Left kidney (tissue), 2 donors: ENCODE measurements around the gene COL6A5. TPM values are rescaled to one million over a fixed set of nuclear protein-coding genes. Genes with fewer than 3 reads are reported as not detected.
"Not testable (repeated sequence)": the region's sequence is repeated elsewhere in the genome, so short reads cannot be mapped to it uniquely, and the experiment has no call there.

Experiments
- DNase-seq: peaks from one replicate; pipeline ENCODE4 v3.0.0-alpha.2; 2013
- polyA plus RNA-seq: library from polyadenylated mRNA; unstranded; fragments of 120-200 nt; gene quantifications from one replicate; pipeline ENCODE4 v1.2.1, GENCODE V29; 2013; ENCODE audit not compliant: insufficient read length

COL6A5 gene
- polyA plus RNA-seq, 1 donor = 0.07 TPM

DNA sequence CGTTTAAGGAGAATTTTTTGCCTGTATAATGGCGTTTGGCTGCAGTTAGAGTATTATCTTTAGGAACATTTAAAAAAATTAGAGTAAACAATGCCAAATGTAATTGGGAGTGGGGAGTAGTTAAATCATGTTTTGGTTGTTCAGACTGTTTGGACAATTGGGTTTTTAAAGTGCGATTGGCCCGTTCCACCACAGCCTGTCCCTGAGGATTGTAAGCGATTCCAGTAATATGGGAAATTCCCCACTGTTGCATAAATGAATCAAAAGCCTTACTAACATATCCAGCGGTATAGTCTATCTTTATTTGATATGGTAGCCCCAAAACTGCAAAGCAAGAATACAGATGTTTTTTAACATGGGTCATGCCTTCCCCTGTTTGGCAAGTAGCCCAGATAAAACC lies 101.4 kb downstream of the COL6A5 start:
- not testable (repeated sequence) for DNase-seq

DNA sequence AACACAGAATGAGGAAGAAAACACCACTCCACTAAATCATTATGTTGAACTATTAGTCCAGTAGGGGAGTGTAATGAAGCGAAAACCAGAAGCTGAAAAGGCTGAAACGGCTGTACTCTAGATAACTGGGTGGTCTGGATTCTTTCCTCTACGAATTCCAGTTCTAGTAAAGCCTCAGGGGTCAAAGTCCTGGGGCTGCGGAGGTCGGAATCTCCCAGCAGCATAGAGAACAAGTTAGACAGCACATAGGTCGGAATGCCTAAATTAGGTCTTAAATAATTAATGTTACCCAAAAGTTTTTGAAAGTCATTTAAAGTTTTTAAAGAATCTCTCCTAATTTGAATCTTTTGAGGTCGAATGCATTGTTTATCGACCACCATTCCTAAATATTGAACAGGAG lies 102.7 kb downstream of the COL6A5 start:
- not testable (repeated sequence) for DNase-seq

DNA sequence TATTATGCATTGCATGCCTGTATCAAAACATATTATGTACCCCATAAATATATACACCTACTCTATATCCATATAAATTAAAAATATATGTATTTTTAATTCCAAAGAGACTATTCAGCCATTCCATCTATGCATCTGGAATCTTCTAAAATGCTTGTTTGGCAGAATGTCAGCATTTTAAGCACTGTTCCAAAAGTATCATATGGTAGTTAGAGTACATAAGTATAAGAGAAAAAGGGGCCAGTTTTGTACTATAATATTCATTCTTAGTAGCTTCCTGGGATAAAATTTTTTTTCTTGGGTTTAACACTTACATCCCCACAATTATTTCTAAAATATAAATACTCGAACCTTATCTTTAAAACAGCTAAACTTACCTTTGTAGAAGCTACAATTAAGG lies 111.1 kb downstream of the COL6A5 start:
- DNase-seq = no peak

DNA sequence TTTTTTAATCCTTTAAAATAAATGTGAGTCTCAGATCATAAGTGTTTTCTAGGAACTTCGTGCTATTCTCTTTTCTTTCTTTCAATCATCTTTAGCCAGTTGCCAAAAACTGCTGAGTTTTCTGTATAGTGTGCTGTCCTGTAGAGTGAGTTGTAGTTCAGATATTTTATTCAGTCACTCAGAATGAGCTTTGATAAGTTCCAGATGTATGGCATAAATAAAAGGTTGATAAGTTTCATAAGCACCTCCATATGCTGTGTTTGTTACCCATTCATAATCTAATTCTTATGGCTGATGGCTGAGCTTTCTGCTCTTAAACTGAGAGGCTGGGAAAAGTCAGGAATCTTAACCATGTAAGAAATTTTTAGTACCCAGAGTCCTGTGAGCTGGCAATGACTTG lies 112.2 kb downstream of the COL6A5 start:
- DNase-seq = no peak

DNA sequence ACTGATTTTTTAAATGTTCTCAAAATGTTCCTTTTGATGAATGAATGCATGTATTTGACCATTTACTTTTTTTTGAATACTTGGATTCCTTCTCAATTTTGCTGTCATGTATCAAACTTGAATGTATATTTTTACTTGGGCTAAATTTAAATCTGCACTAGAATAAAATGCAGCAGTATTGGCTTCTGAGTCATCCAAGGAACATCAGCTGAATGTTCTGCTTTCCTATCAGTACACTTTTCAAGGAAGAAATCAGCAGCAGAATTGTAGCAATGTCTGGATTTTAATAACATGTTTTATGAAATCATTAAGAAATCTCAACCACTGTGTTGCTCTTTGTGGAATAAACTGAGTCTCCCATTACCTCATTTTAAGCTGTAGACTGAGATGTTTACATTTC lies 114.5 kb downstream of the COL6A5 start:
- no peak for DNase-seq

DNA sequence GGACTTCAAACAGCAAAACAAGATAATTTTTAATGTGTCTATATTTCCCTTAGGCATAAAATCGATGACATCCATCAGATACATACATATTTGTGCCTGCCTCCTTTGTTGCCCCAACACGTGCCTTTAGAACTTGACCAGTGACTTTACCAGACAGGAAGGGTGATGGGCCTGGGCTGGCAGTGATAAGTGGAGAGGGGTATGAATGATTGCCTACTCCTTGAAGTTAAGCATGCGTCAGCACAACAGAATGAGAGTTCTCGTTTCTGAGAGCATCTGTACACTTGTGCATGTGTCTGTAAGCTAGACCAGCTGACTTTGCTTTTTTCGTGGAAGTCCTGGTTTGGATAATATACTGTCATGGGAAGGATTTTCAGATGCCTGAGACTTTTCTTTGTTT lies 116.6 kb downstream of the COL6A5 start:
- DNase-seq = no peak

DNA sequence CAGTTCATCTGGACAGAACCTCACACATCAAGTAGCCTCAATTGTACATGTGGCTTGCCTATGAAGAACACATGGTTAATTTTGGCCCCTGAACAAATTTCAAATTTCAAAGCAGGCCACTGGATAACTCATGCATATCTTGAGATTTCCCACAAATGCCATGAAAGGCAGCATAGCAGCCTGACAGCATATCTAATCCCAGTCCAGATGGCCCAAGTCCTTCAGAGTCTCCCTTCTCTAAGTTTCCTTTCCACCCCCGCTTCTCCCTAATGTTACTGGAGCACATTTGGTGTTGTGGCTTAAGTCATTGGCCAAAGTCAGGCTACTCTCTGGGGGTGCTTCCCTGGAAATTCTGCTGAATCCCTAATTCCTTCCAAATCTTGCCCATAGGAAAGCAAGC lies 117.7 kb downstream of the COL6A5 start:
- DNase-seq = no peak

DNA sequence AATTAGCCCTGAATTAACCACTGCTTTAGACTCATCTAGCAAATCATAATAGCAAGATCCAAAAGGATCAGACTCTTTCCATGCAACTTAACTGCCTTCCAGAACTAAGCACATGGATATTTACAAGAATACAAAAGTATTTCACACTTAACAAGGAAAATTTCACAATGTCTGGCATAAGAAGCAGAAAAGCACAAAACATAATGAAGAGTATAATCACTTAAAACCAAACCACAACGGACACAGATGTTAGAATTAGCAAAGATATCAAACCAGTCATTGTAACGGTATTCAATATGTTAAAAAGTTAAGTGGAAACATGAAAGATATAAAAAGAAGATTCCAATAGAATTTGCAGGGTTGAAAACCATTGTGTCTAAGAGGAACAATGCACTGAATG lies 120.0 kb downstream of the COL6A5 start:
- DNase-seq = no peak

DNA sequence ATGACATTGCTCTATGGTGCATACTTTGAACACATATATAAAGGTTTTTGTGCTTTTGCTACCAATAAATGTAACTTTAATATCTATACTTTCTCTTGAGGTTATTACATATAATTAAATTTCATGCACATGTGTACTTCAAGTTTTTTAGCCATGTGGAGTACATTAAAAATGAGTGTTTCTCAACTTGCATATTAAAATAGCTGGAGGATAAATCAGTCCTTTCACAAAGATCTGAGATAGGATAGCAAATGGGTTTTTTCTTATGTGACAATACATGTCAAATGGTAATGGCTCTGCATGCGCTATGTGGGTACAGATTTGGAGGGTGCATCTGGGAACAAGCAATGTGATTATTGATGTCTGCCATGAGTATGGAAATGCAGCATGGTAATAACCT lies 122.8 kb downstream of the COL6A5 start:
- no peak for DNase-seq

DNA sequence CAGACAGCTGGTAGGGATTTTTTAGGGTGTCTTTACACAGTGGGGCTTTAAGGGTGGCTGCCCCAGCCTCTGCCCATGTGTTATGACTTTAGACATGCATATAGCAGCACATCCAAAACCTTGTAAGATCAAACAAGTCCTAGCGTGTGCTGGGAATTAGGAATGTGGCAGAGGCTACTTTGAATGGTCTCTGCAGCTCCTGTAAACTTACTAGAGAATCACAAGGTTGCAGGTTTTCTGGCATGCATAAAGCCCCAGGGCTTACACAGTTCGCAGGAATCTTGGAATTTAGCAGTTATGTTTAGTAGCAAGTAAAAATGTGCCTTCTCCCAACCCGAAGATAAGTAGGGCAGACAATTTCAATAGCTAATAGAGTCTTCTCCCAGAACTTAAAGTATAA lies 124.7 kb downstream of the COL6A5 start:
- no peak for DNase-seq

DNA sequence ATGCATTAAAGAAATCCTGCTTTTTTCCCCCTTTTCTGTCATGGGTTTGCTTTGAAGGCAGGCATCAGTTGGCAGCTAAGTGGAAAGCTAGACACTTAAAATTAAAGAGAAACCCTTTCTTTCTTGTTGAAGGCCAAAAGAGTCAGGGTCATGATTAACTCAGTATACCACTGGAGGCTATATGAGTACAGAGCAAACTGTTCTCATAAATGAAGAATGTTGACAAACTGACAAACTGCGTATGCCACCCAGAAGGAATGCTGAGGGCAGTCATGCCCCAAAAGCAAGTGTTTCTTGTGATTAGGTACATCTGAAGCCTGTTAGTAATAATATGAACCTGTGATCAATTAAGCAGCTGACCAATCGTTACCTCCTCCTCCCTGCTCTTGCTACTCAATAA lies 127.9 kb downstream of the COL6A5 start:
- no peak for DNase-seq

DNA sequence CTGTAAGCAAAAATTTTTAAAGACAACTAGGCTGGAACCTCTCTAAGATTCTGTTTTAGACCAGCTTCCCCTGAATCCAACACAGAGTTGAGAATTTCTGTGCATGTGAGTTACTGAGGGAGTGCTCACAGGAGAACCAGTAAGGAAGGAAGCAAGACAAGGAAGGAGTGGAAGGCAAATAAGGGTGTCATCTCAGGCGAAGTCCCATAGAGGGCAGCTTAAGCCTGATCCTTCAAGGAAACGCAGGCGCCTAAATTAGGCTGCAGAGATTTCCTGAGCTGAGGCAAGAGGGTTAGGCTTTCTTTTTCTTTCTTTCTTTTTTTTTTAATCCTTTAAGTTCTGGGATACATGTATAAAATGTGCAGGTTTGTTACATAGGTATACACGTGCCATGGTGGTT lies 135.3 kb downstream of the COL6A5 start:
- peak; percentile 60 for DNase-seq

DNA sequence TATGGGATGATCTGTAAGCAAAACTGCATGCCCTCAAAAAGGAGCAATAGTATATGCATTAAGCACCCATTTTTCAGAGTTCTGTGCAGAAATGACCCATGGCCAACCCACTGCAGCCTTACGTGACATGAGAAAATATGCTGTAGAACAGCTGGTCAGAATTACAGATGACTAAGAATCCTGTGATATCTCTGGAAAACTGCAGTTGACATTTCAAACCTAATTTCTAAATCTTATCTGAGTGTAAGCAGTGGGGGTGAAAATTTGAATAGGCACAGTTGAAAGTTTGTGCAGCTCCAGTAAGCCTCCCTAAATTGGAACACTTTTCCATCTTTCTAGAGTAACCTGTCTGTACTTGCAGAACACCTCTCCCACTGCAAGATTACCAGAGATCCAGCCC lies 142.8 kb downstream of the COL6A5 start:
- DNase-seq = no peak

DNA sequence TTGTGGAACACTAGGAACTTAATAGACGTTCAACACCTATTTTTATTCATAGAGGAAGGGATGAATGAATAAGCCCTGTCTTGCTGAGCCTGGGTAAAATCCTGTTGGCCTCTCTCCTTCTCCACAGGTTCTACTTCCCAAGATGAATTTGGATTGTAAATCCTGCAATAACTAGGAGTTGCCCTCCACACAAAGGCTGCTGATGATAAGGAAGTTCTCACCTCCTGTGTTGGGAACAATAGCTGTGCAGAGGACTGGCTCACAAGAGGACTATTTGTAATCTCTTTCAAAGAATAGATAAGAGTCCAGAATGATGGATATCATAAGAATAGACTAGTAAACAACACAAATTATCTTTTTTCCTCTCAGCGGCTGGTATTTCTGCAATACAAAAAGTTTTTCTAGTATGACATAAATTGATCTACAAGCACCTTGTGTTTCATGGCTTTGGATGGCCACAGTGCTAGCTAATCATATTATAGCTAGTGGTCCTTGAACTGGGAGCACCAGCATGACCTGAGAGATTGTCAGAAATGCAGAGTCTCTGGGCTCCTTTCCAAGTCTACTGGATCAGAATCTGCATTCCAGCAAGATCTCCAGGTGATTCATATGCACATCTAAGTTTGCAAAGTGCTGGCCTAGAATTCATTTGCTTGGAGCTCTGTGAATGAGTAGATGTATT lies 143.4 kb downstream of the COL6A5 start:
- DNase-seq = no peak

DNA sequence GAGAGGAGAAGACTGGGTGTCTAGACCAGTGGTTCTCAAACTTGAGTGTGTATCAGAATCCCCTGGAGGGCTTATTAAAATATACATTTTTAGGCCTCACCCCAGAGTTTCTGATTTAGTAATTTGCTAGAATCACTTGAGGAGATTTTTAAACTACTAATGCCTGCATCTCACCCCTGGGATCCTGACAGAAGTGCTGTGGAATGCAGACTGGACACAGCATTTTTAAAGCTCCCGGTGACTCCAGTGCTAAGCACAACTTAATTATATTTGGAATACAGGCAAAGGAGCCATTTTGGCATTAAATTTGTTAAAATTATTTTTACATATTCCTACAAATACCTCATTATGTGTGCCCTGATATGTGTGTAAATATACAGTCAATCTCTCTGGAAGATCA lies 144.8 kb downstream of the COL6A5 start:
- DNase-seq = no peak

DNA sequence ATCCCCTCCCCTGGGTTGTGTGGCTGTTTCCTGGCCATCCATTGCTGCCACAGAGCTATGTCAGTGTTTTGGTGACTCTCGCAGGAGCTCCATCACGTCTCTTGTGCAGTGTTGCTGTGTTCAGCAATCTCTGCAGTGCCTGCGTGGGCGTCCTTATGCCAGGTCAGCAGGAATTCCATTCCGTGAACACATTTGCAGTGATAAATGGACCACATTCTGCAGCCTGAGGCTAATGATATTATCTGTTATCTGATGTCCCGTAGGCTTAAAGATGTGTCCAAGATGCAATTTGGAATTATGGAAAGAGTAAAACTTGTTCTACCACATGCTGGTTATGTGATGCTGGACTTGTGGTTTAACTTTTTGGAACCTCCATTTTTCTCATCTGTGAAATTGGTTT lies 146.0 kb downstream of the COL6A5 start:
- no peak for DNase-seq

DNA sequence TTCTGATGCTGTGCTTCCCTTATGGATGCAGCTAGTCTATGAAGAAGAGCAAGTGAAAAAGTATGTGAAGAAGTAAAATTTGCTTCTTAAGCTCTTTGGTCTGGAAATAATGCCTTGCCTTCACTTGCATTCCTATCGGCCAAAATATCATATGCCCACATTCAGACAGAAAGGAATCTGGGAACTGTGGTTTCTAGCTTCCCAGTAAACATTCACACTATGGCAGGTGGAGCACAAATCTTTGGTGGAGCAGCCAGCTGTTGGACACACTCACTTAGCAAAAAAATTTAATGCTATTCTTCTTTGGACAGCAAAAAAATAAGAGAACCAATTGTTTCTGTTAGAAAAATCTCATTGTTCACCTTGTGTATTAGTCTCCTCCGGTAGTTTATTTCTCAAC lies 159.2 kb downstream of the COL6A5 start:
- no peak for DNase-seq

DNA sequence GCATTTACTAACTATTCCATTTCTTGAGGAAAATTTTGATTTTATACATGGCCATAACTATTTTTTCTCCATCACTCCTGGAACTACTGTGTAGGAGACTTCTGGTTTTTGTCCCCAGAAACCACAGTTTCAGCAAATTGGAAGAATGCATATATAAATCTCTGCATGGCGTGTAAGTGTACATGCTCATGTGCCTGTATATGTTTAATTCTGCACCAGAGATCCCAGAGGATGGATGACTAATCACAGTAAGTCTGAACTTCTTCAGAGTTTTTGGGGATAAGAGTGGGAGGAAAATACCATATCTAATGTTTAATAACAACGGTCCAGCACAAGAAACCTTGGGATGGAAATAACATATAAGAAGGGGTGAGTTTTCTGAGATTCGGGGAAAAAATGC lies 160.6 kb downstream of the COL6A5 start:
- DNase-seq = no peak

DNA sequence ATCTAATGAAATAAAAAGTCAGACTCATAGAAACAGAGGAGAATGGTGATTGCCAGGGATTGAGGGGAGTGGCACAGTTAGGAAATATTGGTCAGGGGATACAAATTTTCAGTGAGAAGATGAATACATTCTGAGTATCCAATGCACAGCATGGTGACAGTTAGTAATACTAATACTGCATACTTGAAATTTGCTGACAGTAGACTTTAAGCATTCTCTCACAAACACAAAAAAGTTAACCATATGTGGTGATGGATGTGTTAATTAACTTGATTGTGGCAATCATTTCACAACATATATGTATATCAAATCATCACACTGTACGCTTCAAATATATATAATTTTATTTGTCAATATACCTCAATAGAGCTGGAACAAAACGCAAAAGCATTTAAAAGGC lies 162.3 kb downstream of the COL6A5 start:
- no peak for DNase-seq

DNA sequence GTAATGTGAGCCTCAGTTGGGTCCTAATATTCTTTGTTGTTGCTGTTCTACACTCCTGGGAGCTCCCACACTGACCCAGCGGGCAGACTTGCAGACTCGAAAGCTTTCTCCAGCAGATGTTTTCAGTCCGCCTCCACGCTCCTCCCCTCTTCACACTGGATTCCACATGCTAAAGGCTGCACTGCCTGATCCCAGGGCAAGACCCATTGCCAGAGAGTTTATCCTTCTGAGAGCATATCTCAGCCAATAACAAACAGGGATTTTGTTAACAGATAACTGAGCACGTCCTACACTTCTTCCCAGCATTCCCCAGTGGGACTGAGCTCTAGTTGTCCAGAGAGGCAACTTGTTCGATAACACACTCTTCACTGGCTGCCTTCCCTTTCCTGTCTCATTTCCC lies 163.5 kb downstream of the COL6A5 start:
- DNase-seq = peak; percentile 54

DNA sequence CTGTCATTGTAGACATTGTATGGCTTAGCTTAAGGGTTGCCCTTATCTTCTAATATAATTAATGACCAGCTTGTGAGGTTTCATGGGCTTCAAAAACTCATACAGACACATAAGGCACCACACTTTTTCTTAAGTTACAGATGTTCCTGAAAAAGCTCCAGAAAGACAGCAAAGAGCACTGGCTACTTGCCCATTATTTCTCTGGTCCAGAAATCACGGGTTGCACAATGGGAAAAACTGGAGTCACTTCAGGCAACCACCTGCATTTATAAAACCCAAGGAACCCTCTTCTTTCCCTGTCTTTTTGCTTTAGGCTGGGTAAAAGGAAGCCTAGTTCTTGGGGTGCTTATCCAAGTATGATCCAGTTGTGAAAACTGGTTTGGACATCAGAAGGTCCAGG lies 169.2 kb downstream of the COL6A5 start:
- DNase-seq = no peak

DNA sequence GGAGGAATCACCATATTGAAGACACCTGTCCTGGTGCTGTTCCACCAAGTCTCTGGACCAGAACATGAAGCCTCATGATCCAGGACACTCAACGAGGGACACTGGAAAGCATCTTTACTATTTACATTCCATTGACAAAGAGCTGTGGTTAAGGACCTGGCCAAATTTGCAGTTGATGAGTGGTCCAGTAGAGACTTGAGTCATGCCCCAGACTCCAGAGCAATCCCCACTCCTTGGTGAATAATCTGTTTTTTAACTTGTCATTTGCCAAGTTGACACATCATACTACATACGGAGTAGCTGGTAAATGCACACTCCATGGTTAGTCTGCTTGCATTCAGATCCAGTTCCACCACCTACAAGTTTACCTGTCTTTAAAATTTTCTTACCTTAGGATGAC lies 170.3 kb downstream of the COL6A5 start:
- no peak for DNase-seq

DNA sequence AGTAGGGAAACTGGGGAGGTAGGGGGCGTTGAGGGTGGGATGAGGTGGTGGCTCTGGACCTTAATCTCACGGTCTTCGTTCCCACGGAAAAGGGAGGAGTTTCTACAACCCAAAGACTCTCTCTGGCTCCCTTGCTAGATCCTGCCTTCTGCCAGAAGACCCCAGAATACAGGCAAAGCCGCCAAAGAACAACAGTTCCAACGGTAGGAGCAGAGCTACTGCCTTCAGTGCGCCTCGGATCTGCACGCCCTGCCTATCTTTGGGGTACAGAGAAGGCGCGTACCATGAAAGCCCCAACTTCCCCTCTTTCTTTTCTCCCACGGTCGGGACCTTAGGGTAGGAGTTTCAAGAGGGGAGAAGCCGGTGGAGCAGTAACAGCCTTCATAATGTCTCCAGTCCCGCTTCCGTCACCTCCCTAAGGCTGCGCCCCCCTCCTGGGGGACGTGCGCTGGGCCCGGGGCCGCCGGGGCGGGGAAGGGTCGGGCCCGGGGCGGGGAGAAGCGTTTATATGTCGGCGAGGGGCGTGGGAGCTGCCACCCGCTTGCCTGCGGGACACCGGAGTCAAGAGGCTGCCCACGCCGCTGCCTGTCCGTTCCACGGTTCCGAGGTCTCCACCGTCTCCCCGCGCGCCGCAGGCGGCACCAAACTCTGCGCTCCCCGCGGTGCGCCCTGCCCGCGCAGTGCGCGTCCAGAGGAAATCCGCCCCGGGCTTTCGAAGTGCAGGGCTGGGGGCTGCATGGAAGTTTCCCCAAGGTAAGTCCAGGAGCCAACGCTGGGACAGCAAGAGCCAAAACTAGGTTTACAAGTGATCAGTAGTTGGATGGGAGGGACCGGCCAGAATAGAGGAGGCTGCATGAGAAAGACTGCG lies 171.4 kb downstream of the COL6A5 start, which contains the start of gene COL6A6:
Gene COL6A6, plus strand, starts transcription at position 533 of the 868 bp plus-strand sequence. CDS start 43,188 bp downstream, outside the sequence.
- DNase-seq = no peak

DNA sequence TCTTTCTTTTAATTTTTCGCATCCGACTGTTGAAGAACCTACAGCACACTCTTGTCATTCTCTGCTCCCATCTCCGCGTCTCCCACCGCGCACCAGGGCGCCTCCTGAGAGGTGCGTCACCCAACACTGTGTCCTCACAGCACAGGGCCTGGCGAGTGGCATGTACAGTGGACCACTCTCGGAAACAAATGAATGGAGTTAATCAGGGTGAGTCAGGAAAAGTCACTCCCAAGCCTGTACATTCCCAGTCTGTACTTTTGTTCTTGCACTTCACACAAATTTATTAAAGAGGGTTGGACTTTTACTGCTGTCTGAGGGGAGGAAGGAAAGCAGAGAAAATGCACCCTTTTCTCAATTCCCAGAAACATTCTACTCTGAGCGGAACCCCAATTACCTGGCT lies 172.1 kb downstream of the COL6A5 start:
- no peak for DNase-seq
